A172 (cell line): Measurements from ENCODE around the gene WDR5. TPM values are rescaled to one million over a fixed set of nuclear protein-coding genes. Genes with fewer than 3 reads are reported as not detected.

Experiments
- DNase-seq: peaks from one replicate; pipeline ENCODE4 v3.0.0-alpha.2; 2015; ENCODE audit warnings: low spot score
- total RNA-seq: library from RNA; depleted of rRNA; stranded (reverse); fragments of >200 nt; shearing (Covaris generic); gene quantifications from 2 replicates; pipeline ENCODE4 v1.2.3, GENCODE V29; 2014

Gene WDR5
- total RNA-seq, 1 experiment from 2014 or later: 35.7 TPM

DNA sequence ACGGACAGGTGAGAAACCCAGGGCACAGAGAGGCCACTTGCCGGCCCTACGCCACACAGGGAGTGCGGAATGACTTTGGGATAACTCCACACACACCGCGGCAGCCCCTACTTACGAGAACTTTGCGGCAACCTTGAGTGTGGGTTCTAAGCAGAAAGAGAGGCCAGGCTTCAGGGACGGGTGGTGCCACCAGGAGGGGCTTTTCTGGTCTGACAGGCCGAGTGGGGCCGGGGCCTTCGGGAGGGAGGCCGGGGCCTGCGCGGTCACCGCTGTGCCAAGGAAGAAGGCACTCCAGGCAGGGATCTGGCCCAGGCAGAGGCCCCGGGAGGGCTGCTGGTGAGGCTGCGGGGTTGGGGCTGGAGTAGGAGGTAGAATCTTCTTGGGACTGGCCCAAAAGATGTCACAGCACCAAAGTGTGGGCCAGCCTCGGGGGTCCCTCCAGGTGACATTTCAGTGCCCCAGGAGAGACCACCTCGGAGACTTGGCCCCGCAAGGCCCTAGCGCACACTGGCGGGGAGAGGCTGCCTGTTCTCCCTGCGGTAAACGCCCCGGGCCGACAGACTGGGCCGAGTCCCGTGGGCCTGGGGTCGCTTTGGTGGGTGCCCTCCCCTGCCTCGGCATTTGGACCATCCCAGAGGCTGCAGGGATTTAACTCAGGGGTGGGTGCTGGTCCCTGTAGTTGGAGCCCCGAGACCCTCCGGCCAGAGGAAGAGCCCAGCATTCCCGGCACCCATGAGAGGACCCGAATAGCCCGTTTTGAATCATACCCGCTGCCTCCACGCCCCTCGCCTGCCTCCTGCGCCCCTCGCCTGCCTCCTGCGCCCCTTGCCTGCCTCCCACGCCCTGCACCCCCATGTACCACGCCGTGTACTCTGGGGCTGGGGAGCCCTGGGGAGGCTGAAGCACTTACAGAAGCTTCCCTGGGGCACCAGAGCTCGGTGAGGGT lies 37.5 kb downstream of the WDR5 start:
- no peak for DNase-seq

- DNase-seq: no peak
These were observed 38.2 kb downstream of the WDR5 start for GRCh38 chr9:134174073-134174449.

GRCh38 chr9:134174526-134175290 lies 38.8 kb downstream of the WDR5 start:
- DNase-seq: no peak

GRCh38 chr9:134175291-134175807 lies 39.5 kb downstream of the WDR5 start:
- no peak for DNase-seq

DNA sequence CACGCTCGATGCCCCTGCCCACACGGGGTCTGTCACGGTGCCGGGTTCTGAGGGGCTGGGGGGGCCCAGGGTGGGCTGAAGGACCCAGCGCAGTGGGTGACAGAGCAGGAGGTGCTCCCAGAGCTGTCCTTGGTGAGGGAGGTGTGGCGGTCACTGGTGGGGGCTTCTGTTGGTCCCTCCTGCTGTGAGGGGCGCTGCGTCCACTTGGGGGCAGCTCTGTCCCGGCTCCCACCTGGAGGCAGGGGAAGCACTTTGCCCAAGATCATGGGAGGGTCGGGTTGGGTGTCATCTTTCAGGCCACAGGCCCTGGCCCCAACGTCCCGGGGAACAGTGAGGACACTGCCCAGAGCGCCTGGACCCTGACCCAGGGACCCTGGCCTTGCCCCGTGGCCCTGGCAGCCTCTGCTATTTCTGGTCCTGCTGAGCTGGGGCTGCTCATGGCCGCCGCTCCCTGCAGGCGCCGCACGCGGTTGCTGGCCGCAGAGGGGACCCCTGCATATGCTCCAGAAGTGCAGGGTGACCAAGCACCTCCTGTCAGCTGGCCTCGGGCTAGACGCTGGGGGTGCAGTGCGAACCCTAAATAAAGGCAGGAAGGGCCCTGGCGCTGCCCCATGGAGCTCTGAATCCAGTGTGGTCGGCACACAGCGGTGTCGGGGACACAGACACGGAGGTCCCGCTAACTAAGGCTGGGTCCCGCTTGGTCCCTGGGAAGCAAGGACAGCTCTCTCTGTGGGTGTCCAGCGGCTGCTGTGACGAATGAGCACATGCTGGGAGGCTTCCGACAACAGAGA lies 40.1 kb downstream of the WDR5 start:
- no peak for DNase-seq

DNA sequence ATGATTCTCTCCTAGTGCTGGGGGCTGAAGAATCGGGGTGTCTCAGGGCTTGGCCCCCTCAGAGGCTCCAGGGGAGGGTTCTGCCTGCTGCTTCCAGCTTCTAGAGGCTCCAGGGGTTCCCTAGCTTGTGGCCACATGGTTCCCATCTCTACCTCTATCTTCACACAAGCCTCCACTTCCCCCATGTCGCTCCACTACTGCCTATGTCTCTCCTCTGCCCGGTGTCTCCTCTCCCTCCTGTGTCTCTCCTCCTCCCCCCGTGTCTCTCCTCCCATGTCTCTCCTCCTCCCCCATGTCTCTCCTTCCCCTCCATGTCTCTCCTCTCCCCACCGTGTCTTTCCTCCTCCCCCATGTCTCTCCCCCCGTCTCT lies 40.7 kb downstream of the WDR5 start:
- DNase-seq: peak; percentile 25

- no peak for DNase-seq
These were observed 41.3 kb downstream of the WDR5 start for GRCh38 chr9:134177186-134177585.

DNA sequence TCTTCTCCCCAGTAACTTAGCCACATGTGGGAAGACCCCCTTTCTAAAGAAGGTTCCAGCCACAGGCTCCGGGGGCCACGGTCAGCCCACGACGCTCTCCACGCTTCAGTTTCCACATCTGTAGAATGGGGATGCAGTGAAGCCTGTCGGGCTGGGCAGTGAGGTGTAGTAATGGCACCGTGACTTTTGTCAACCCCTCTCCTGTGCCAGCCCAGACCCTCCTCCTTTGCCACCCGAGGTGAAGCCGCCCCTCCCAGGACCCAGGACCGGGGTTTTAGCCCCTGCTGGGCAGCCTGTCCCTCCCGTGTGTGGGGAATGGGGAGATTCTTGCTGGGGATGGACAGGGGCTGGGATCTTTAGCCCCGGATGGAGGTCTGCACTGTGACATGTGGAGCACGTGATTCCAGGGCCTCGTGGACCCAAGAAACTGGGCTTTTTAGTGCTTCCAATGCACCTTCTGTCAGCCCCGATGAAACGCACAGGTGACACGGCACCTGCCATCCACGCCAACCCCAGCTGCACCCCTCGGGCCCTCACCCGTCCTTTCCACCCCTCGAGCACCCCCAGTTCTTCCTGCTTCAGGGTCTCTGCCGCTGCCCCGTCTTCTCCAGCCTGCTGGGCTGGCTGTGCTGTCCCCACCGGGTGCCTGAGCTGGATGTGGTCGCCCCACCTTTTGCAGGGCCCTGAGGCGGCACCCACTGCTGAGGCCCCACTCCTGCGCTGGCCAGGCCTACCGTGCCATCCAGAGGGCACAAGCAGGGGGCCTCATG lies 41.9 kb downstream of the WDR5 start:
- DNase-seq: no peak

GRCh38 chr9:134178394-134178767 lies 42.5 kb downstream of the WDR5 start:
- DNase-seq: no peak

DNA sequence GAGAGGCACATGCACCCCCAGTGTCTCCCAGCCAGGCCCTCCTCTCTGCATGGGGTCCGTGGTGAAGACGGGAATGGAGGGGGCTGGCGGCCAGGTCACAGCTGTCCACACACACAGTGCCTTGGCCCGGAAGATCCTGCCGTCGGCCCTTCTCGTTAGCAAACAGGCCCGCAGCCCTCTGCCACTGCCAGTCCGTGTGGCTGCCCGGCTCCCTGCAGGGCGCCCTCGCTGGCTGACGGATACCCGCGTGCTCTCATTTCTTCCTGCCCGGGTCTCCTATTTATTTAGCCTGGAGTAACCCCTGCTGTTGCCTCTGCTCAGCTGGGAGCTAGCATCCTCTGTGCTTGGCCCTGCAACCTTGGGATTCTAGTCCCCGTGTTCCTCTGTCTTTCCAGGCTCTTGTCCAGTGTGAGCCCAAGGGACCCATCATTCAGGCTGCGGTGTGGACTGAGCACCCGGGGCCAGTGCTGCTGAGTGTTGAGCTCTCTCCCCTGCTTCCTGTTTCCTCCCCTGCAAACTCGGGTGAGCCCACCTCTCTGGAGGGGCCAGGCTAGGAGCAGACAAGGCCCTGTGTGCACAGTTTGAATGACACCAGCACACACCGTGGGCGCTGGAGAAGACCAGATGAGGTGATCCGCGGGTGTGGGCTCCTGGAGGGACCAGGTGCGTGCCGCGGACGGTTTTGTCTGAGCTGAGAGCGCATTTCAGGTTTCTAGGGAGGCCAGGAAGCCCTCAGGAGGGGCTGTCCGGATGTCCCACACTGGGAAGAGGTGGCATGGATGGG lies 43.1 kb downstream of the WDR5 start:
- peak; percentile 34 for DNase-seq

DNA sequence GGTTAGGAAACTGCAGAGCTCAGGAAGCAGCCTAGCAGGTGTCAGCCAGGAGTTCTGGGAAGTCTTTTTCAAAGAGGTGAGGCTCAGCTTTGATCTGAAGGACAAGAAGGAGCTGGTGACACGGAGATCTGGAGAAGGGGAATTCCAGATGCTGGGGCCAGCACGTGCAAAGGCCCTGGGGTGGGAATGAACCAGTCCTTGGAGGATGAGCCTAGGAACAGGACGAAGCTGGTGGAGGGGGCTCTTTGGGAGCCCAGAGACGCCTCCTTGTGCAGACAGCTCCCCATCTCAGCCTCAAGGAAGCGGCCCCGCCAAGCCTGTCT lies 43.7 kb downstream of the WDR5 start:
- DNase-seq: no peak

DNA sequence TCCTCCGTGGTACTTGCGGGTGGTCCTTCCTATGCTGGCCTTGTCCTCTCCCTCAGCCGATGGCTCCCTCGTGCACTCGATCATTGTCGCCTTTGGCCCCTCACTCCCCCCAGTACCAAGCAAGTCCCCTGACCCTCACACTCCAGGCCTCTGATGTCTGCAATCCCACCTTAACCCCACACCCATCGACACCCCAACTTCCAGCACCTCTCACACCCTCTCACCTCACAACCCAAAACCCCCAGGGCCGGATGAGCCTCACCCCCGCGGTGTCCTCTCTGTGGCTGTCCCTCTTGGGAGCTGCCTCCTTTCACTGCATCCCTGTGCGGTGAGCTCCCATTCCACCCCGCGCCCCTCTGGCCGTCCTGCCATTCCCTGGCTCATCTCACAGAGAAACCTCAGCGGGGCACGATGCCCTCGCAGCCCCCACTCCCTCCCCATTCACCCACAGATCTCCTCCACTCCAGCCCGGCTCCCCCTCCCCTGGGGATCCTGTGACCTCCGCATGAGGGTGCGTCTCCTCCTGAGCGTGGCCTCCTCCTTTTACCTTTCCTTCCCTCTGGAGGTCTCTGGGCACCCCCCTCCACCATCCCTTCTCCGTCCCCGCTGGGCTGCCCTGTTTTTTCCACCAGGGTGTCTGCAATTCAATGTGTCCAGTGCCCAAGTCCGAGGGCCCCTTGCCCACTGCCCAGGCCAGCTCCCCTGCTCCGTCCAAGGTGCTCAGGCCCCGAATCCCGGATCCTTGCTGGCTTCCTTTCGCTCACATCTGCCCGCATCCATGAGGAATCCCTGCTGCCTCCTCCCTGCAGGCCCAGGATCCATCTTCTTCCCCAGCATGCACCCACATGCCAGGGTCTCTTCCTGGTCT lies 44.3 kb downstream of the WDR5 start:
- no peak for DNase-seq

DNA sequence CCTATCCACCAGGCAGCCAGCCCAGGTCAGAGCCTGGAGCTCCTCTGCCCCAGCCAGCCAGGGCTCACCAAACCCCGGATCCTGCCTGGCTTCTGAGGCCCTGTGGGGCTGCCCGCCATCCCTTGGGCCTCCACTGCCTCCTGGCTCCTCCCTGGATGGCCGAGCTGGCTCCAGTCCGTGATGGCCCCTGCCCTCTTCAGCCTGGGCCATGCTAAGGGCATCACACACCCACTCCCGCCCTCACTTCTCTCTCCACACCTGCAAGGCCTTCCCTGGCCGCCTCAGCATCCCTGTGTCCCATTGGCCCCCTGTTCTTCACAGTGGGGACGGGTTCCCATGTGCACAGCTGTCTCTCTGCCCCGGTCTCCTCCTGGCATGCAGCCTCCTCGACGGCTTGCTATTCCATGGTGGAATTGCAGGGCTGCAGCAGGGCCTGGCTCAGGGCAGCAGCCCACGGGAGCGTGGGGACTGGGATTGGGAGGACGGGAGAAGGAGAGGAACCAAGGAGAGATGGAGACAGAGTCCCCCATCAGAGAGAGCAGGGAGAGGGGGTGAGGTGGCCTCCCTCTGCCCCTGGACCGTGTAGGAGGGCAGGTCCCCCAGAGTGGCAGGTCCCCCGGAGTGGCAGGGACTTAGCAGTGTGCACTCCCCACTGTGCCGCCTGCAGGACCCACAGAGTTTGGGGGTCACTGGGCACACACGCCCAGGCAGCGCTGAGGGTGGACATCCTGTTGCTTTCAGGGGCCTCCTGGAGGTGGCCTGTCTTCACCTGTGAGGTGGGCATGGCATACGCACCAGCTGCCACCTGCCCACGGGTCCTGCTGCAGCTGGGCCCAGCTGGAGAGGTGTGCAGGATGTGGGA lies 45.1 kb downstream of the WDR5 start:
- no peak for DNase-seq

DNA sequence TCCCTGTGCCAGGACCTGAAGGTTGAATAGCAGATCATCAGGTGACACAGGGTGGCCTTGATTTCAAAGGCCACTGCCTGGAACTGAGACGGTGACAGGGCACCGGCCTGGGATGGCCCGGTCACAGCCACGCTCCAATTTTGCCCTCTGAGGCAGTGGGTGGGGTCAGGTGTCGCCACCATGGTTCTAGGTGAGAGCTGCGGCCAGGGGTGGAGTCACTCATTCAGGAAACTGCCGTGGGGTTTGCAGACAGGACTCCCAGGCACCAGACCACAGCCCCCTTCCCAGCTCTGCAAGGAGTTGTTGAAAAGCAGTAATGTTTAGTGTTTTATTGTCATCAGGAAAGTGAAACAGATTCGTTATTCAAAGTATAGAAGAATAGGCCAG lies 45.8 kb downstream of the WDR5 start:
- DNase-seq: no peak

GRCh38 chr9:134182554-134183085 lies 46.7 kb downstream of the WDR5 start:
- no peak for DNase-seq

- DNase-seq: no peak
These were observed 49.7 kb downstream of the WDR5 start for GRCh38 chr9:134185536-134186011.

DNA sequence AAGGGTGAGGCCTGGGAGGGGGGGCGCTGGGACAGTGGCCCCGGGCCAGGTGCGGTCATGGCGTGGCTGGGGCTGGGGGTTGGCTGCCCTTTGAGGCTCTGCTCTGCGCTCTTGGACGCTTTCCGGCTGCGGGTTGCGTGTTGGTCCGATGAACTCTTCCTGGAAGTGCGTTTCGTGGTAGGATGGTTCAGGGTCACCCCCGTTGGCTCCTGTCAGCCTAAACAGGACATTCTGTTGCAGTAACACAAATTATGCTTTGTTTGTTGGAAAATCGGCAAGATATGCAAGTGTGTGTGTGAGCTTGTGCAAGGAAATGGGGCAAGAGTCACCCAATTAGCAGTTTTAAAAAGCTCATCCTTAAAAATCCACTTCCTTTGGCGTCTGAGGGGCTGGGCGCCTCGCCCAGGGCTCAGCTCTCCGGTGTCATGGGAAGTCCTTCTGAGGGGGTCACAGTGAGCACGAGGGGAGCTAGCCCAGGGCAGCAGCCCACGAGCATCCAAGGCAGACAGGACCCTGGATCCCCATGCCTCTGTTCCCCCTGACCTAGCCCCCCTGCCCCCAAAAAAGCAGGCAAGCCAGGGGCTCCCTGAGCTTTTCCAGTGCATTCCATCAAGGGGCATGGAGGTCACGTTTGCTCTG lies 50.7 kb downstream of the WDR5 start:
- no peak for DNase-seq

- no peak for DNase-seq
These were observed 51.2 kb downstream of the WDR5 start for GRCh38 chr9:134187110-134187531.
